Cardiac fibroblast (primary cell): ENCODE measurements around the gene ELF4.

ENCODE experiments used
- DNase-seq, 2 donors: peaks; one replicate each; pipeline versions ENCODE4 v3.0.0 to v3.0.0-alpha.2; 2010; ENCODE audit warnings: low read depth in 2 of 2
- H3K4me3 ChIP-seq, 2 donors: replicated peaks in 1 of 2; 1 replicate in 1 of 2; 2 replicates in 1 of 2; pipeline ENCODE4 v1.5.1; 2011; ENCODE audit warnings: low read depth in 2 of 2, low read length in 2 of 2, mild to moderate bottlenecking in 2 of 2, moderate library complexity in 1 of 2
- CTCF ChIP-seq: IDR thresholded peaks from one replicate; pipeline ENCODE4 v1.5.1; 2011; ENCODE audit warnings: low read depth, mild to moderate bottlenecking, low read length, inconsistent platforms

Gene ELF4

GRCh38 chrX:130110379-130111219 is at the start of gene ELF4:
Gene ELF4, minus strand, starts transcription at chrX:130110497. Its CDS starts 29,167 bp downstream, at chrX:130081330.
- TF ChIP-seq CTCF: no peak
- H3K4me3 ChIP-seq: peak within 1 kb of the TSS; percentile 61 to 64
- peak; percentile 46 to 73 for DNase-seq

GRCh38 chrX:130159776-130160175 is 49.5 kb upstream of the ELF4 start:
- DNase-seq: no peak
- no peak overlapping the region for H3K4me3 ChIP-seq
- no peak for TF ChIP-seq CTCF

- DNase-seq: no peak
- TF ChIP-seq CTCF: no peak
- H3K4me3 ChIP-seq: no peak overlapping the region
Measured at GRCh38 chrX:130158311-130158710, 48.0 kb upstream of the ELF4 start.

GRCh38 chrX:130155564-130155963 is 45.3 kb upstream of the ELF4 start:
- peak in 1 of 2 donors; percentile 35 for DNase-seq
- TF ChIP-seq CTCF: no peak

GRCh38 chrX:130147631-130148030 is 37.3 kb upstream of the ELF4 start:
- no peak overlapping the region for H3K4me3 ChIP-seq
- TF ChIP-seq CTCF: no peak
- no peak for DNase-seq

More at GRCh38 chrX:130155564-130155963, 45.3 kb upstream of the ELF4 start:
- H3K4me3 ChIP-seq: no peak overlapping the region

GRCh38 chrX:130145123-130145522 is 34.8 kb upstream of the ELF4 start:
- no peak for DNase-seq
- no peak for TF ChIP-seq CTCF
- H3K4me3 ChIP-seq: no peak overlapping the region
